Breast epithelium (tissue), 4 donors: ENCODE measurements around the gene TMEM17. TPM values are rescaled to one million over a fixed set of nuclear protein-coding genes. Genes with fewer than 3 reads are reported as not detected.
"Not testable (repeated sequence)": the region's sequence is repeated elsewhere in the genome, so short reads cannot be mapped to it uniquely, and the experiment has no call there.

ENCODE experiments used
- DNase-seq, 2 donors: peaks; one replicate each; pipeline ENCODE4 v3.0.0-alpha.2; 2019; ENCODE audit warnings: low spot score in 2 of 2
- H3K27ac ChIP-seq, 2 donors: fragments of 200-600 bp; sonication (generic) in 1 of 2; one replicate each; pipeline ENCODE4 v1.5.1; 2016 to 2019; ENCODE audit warnings: mild to moderate bottlenecking in 1 of 2
- H3K27me3 ChIP-seq, 2 donors: fragments of 200-600 bp; sonication (generic) in 1 of 2; one replicate each; pipeline versions ENCODE4 v1.5.1 to v1.6.0; 2017 to 2019; ENCODE audit warnings: control low read depth in 1 of 2, mild to moderate bottlenecking in 1 of 2
- H3K36me3 ChIP-seq: fragments of 200-600 bp; one replicate; pipeline ENCODE4 v1.5.1; 2019
- H3K4me1 ChIP-seq, 2 donors: fragments of 200-600 bp; sonication (generic); one replicate each; pipeline ENCODE4 v1.5.1; 2016 to 2019; ENCODE audit warnings: control low read depth in 1 of 2
- H3K4me3 ChIP-seq, 3 donors: fragments of 200-600 bp; sonication (generic); 1 replicate in 2 of 3; 2 replicates in 1 of 3; pipeline ENCODE4 v1.5.1; 2016 to 2019; ENCODE audit warnings: mild to moderate bottlenecking in 3 of 3, moderate library complexity in 2 of 3
- H3K9me3 ChIP-seq, 2 donors: fragments of 200-600 bp; sonication (generic) in 1 of 2; one replicate each; pipeline ENCODE4 v1.5.1; 2016 to 2019; ENCODE audit warnings: control low read depth in 1 of 2
- CTCF ChIP-seq, 3 donors: fragments of 450-650 bp; IDR thresholded peaks; one replicate each; pipeline ENCODE4 v1.5.1; 2016 to 2017; ENCODE audit warnings: antibody characterized with exemption in 3 of 3, mild to moderate bottlenecking in 3 of 3, moderate library complexity in 3 of 3
- POLR2A ChIP-seq: fragments of 450-650 bp; IDR thresholded peaks from one replicate; pipeline ENCODE4 v1.6.1; 2016; ENCODE audit warnings: antibody characterized with exemption, mild to moderate bottlenecking, moderate library complexity
- POLR2AphosphoS5 ChIP-seq, 3 donors: sonication (generic); formaldehyde crosslinking; IDR thresholded peaks; one replicate each; pipeline ENCODE4 v1.6.1; 2017; ENCODE audit warnings: antibody characterized with exemption in 3 of 3
- intact Hi-C: fragments of 100-400 bp; cut with DNase I; formaldehyde crosslinking; loops from one replicate; pipeline ENCODE4 v1.15.1; 2023; ENCODE audit warnings: low total_unique reads
- total RNA-seq, 3 donors: library from RNA; depleted of rRNA; stranded (reverse); fragments of >200 nt; gene quantifications; one replicate each; pipeline ENCODE4 v1.1.0, GENCODE V29; 2016

The TMEM17 gene
- total RNA-seq, 3 donors from 2014 or later = 0.33 to 3.4 (median 2.3) TPM

DNA sequence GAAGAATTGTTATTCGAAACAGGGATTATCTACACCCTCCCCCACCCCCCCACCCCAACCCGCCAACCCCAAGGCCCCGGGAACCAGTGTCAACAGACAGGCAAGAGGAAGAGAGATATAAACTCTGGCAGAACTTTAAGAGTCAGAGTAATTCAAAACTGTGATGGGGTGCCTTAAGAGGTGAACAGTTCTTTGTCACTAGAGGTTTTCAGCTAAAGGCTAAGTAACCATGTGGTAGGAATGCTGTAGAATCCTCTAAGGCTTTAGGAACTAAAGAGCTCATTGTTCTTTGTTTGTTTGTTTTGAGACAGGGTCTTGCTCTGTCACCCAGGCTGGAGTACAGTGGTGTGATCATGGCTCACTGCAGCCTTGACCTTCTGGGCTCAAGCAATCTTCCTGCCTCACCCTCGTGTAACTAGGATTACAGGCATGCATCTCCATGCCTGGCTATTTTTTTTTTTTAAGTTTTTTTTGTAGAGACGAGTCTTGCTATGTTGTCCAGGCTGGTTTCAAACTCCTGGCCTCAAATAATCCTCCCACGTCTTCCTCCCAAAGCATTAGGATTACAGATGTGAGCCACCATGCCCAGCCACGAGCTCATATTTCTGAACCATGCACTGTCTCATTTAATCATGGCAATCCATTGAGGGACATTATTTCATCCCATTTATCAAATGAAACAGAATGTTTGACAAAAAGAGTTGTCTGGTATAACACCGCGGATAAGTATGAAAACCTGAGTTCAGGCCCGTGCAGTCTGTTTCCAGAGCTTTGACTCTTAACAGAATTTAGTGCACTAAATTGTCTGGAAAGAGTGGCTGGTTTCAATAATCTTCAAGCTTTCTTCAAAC is 20.8 kb upstream of the TMEM17 start:
- Histone ChIP-seq H3K27me3 (no peaks in the 10 kb centered on the region), H3K4me1 (no peaks in the 10 kb centered on the region), H3K36me3 (no peaks in the 10 kb centered on the region), H3K4me3 (no peak overlapping the region), H3K9me3 (no peaks in the 10 kb centered on the region), H3K27ac (no peak overlapping the region)
- intact Hi-C loops = no loop called here
- TF ChIP-seq POLR2A (no peak), POLR2AphosphoS5 (IDR thresholded peaks at IDR 0.05) (no peak), CTCF (IDR thresholded peaks at IDR 0.05) (no peak)
- no peak for DNase-seq

- Histone ChIP-seq H3K36me3 (no peaks in the 10 kb centered on the region), H3K4me1 (no peaks in the 10 kb centered on the region), H3K27ac (no peak overlapping the region), H3K27me3 (no peaks in the 10 kb centered on the region), H3K9me3 (no peaks in the 10 kb centered on the region), H3K4me3 (no peak overlapping the region)
- no peak for DNase-seq
- no peak for TF ChIP-seq CTCF (IDR thresholded peaks at IDR 0.05)
- no peak for TF ChIP-seq POLR2A
- no peak for TF ChIP-seq POLR2AphosphoS5 (IDR thresholded peaks at IDR 0.05)
- intact Hi-C loops = no loop called here
Observed at GRCh38 chr2:62525549-62526269, 19.7 kb upstream of the TMEM17 start.

DNA sequence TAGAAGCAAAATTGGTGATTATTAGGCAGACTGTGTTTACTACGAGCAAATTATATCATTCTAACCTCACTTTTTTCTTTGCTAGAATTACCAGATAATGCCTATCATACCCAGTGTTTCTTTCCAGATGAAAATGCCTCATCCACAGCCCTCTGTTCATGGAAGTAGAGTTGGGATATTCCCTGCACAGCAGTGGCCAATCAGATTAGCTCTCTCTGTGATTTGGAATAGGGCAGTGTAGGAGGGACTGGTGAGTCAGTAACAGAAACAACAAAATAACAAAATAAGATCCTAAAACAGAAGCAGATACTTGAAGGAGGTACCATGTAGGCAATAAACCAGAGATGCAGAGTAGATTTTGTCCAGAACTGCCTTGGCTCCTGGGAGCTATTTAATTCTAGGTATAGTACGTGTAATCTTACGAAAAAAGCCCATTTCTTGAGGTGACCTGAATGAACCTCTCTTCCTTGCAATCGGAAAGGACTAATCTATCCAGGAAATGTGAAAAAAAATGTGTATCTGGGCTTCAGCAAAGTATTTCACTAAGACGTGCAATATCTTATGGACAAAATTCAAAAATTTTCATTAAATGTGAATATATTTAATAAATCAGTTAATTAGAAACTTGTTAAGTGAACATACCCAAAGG is 18.4 kb upstream of the TMEM17 start:
- Histone ChIP-seq H3K27me3 (no peaks in the 10 kb centered on the region), H3K9me3 (no peaks in the 10 kb centered on the region), H3K36me3 (no peaks in the 10 kb centered on the region), H3K4me3 (no peak overlapping the region), H3K4me1 (no peaks in the 10 kb centered on the region), H3K27ac (no peak overlapping the region)
- no peak for TF ChIP-seq POLR2A
- no peak for TF ChIP-seq POLR2AphosphoS5 (IDR thresholded peaks at IDR 0.05)
- no peak for TF ChIP-seq CTCF (IDR thresholded peaks at IDR 0.05)
- DNase-seq = no peak
- intact Hi-C loops = no loop called here

- DNase-seq, H3K27ac ChIP-seq, H3K9me3 ChIP-seq, intact Hi-C loops, H3K36me3 ChIP-seq, H3K4me1 ChIP-seq, H3K27me3 ChIP-seq, H3K4me3 ChIP-seq: not testable (repeated sequence)
Observed at GRCh38 chr2:62521061-62521460, 15.1 kb upstream of the TMEM17 start.

GRCh38 chr2:62512384-62512783 is 6.4 kb upstream of the TMEM17 start:
- intact Hi-C loops = no loop called here
- no peak overlapping the region for H3K4me3 ChIP-seq
- no peaks in the 10 kb centered on the region for H3K27me3 ChIP-seq
- DNase-seq = no peak
- TF ChIP-seq POLR2A (no peak), CTCF (IDR thresholded peaks at IDR 0.05) (no peak), POLR2AphosphoS5 (IDR thresholded peaks at IDR 0.05) (no peak)
- no peak overlapping the region for H3K27ac ChIP-seq
- no peaks in the 10 kb centered on the region for H3K36me3 ChIP-seq
- H3K4me1 ChIP-seq = no peaks in the 10 kb centered on the region
- H3K9me3 ChIP-seq = peaks cover 0 to 4% of the 10 kb centered on the region in 2 donors
